ENCODE measurements around the gene MARK3.

MARK3 gene

DNA sequence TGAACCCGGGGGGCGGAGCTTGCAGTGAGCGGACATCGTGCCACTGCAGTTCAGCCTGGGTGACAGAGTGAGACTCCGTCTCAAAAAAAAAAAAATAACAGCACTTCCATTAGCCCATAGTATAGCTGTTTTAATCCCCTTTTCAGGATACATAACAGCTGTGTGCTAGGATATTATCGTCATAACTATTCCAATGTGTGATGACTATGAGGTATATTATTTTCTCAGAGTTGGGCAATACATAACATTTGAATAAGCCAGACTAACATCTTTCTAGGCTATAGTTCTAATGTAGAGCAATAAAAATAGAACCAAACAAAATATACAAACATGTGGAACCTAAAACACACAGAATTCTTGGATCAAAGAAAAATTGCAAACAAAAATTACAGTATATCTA is 57.1 kb downstream of the MARK3 start:
- DNase-seq, result no peak

DNA sequence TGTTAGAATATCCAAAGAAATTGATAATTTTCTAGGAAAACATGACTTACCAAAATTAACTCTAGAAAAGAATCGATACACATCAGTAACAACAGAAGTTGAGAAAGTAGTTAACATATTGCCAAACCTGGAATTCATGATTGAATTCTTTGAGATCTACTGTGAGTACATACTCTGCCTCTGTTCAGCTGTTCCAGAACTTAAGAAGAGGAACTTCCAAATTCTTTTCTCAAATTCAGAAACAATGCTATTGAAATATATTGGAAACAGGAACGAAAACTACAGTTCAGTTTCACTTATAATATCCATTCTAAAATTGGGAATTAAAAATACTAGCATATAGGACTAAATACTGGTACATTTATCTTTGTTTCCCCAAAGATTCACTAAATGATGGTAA is 57.9 kb downstream of the MARK3 start:
- no peak for DNase-seq

DNA sequence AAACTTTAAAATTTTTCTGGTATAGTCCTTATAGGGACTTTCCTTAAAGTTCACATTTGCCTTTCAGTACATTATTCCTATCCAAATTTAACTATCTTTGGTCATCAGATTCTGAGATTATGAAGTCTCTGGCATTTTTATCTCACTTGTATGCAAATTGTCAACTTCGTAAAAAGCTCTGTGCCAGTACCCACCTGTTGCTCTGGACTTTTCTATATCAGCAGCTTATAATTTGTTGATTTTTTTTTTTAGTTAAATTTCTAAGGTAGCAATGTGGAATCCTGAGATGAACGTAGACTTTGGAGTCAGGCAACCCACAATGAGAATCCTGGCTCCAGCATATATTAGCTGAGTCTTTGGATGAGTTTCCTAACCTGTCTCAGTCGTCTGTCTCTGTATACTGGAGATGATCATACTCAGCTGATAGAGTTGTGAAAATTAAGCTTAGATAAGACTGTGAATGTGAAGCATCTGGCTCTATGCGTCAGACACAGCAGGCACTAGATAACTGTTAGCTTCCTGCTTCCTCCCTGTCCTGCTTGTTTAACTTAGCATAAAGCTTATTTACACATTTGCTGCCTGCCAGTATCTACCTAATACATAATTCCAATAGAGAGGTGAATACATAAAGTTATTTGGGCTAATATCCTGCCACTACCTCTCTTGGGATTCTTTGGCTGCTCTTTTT is 59.8 kb downstream of the MARK3 start:
- peak; percentile 8 for DNase-seq

DNA sequence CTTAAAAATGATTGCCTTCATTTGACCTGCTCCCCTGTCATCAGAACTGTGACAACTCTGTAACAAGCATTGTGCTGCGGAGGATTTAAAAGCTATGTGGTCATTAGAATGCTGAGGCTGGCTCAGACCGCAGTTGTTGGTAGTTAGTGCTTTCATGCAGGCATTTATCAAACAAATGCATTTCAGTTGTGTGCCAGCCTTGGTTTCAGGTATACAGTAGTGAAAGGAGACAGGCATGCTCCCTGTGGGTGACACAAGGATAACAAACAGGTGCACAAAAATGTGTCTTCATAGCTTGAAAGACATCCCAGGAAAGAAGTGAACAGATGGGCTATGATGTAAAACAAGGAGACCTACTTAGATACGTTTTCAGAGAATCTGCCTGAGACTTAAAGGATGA is 60.6 kb downstream of the MARK3 start:
- DNase-seq, result peak; percentile 54

DNA sequence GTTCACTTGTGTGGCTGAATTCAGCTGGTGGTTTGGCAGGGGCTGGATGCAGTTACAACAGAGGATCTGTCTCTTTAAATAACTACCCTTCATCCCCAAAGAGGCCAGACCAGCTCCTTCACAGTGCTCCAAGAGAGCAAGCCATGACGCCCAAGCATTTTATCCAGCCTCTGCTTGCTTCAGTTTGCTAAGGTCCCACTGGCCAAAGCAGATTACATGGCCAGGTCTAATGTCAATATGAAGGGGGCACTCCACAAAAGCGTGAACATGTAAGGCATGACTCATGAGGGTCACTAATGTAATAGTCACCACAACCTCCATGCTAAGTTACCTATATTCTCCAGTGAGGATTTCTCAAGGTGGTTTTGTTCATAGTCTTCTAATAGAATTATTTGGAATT is 62.9 kb downstream of the MARK3 start:
- DNase-seq, result no peak

DNA sequence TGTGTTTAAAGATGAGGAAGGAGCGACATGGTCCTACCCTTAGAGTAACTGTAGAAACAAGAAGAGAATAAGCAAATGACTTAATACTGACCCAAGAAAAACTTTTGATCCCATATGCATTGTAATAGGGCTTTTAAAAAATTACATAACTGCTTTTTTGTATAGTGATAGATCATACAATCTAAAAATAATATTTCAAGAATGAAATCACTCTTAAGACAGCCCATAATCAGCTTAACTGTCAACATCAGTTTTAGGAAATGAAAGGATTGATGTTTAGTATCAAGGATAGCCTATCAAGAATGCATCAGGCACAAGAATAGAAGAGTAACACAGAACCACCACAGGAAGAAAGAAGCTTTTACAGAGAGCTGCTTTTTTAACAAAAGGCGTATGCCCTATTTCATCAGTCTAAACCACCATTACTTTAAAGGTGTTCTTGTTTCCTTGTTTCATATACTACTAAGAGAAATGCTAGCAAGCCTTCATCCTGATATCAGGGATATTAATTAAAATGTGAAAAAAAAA is 64.5 kb downstream of the MARK3 start:
- no peak for DNase-seq

DNA sequence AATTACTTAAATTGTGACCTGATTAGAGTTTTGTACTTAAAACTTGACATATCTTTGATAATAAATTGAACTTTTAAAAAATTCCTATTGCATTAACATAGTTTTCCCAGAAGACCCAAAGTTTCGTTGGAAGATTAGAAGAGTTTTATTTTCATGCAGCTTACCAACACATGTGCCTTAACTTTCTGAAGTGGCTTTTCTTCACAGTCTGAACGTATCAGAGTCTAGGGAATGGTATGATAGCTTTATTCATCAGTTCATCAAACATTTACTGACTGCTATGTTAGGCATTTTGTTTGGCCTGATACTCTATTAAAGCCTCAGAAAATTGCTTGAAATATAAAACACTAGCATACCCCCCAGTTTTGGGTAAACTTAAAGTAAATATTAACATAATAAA is 65.2 kb downstream of the MARK3 start:
- no peak for DNase-seq

DNA sequence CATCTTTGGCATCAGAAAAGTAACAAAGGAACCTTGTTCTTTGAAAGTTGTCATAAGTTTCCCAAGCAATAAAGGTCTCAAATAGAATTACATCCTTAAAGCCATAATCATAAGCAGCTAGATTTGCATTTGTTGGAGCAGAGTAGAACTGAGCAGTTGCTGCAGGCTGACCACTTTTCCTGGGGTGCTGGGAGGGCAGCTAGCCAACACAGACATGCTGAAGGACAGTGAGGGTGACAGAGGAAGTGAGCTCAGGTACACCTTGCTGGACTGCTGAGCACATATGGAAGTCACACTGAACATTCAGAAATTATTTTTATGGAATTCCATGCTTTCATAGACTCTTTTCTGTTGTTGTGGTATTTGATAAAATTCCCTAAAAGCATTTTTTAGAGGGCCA is 66.2 kb downstream of the MARK3 start:
- no peak for DNase-seq

DNA sequence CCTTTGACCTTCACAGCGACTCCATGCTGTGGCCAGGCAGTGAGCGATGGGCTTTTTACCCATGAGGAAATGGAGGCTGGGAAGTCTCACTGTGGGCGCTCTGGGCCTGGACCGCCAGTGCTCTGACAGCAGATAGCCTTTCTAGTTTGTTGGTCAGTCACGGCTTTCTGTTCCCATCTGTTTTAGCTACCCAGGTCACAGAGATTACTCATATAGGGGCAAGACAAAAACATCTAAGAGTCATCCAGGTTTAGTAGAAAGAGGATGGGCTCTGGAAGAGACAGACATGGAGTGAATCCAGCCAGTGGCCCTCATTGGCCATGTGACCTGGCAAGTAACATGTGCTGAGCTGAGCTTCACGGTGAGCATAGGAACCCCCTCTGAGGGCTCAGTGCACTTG is 68.6 kb downstream of the MARK3 start:
- no peak for DNase-seq

DNA sequence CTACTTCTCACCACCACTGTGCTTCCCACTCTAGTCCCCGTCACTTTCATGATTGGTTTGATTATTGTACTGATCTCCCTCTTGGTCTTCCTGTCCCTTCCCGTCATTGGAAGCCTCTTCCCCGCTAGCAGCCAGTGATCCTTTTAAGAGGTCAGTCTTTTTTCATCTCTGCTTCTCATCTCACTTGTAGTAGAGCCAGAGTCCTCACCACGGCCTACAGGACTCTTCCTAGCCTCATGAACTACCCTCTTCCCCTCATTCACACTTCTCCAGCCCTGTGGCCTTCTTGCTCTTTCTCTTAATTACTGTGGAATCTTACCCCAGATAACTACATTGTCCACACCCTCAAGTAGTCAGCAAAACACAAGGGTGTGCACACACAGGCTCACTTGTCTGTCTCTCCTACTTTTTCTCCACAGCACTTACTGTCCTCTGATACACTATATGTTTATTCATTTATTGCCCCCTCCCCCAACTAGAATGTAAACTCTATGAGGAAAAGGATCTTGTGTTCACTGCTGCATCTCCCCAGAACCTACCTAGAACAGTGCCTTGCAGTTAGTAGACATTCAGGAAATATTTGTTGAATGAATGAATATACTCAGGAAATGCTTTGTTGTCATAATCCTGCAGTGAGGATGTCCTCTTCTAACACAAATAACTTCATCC is 71.1 kb downstream of the MARK3 start:
- no peak for DNase-seq

DNA sequence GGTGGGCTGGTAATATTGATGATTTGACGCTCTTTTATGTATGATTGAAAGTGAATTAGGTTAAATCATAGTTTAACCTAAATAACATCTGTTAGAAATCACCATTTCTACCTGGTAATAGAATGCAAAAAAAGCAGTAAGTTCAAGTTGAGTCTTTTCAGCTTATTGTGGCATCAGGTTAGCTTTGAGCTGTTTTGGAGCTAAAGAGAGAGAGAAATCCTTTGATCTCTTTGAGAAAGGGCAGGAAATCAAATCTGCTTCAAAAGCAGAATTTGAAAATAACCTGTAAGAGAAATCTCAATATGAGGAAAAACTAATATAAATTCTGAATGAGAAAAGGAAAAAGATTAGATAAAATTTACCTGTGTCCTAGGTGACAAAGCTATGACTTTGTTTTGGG is 75.2 kb downstream of the MARK3 start:
- no peak for DNase-seq

DNA sequence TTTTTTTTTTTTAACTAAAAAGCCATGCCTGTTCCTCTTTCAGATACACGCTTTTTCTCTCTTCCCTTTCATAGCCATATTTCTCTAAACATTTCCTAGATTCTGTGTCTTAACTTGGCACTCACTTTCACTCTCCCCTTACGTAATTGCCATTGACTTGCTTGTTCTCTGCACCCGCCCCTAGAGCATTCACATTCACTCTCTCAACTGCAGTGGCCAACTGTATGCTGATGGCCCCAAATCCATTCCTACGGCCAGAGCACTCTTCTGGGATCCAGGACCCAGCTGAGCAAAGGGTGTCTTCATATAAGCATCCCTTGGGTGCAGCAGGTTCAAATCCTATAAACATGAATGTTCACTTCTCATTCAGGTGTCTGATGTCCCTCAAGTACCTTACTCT is 77.9 kb downstream of the MARK3 start:
- DNase-seq, result no peak

DNA sequence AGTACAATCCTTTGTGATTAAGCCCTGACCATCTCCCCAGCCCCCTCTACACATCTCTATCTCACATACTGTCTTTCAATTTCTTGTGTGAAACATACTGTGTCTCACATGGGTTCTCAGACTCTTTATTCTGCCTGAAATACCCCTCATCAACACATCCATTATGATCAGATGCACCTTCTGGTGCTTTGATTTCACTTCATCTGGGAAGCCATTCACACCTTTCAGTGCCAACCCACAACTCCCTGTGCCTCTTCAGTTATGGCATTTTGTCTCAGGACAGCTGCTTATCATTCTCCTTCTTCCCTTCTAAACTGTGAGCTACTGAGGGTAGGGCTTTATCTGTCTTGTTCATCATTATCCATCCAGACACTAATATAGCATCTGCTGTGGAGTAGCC is 78.6 kb downstream of the MARK3 start:
- no peak for DNase-seq

DNA sequence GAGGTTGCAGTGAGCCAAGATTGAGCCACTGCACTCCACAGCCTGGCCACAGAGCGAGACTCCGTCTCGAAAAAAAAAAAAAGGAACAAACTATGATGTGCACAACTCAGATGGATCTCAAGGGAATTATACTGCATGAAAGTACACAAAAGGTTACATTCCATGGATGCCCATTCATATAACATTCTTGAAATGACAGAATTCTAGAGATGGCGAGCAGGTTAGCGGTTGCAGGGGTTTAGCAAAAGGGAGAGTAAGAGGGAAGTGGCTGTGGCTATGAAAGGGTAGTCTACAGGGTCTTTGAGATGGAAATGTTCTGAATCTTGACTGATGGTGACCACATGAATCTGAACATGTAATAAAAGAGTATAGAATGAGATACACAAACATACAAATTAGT is 87.7 kb downstream of the MARK3 start:
- DNase-seq, result no peak

DNA sequence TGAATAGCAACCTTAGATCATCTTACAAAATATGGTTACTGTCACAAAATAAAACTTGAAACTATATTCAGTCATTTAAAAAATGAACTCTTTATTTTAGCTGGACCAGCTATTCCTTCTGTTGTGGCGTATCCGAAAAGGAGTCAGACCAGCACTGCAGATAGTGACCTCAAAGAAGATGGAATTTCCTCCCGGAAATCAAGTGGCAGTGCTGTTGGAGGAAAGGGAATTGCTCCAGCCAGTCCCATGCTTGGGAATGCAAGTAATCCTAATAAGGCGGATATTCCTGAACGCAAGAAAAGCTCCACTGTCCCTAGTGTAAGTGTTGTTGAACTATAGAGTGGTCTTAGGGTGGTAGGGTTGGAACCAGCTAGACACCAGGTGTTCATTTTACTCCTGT is 89.7 kb downstream of the MARK3 start:
- DNase-seq, result no peak

DNA sequence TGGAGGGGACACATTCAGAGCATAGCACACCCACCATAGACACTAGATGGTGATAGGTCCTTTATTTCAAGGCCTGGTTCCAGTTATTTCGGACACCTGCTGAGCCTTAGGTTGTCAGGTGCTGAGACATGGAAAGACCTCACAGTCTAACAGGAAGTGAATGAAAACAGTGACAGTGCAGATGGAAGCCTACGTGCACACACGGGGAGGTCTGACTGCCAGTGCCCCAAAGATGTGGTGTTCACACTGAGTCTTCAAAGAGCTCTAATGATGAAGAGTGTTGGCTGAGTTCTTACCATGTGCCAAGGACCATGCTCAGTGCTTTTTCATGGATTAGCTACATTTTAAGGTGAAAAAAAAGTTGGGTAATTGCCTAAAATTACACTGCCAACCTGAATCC is 90.8 kb downstream of the MARK3 start:
- no peak for DNase-seq

DNA sequence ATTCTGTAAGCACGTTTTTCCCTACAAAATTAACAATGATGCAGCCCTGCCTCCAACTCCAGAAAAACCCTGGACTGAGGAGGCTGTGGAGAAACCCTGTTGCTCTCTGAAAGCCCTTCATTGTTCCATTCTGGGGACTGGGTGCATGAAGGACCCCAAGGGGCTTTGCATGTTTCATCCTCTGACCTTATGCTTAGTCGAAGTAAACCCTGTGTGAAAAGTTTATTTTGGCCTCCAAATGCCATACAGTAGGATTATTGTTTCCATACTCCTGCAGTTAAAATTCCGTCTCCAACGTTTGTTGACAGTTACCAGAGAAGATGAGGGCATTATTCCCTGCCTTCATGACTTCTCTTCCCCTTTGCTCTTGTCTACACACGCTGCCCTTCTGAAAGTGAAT is 91.4 kb downstream of the MARK3 start:
- DNase-seq, result no peak

DNA sequence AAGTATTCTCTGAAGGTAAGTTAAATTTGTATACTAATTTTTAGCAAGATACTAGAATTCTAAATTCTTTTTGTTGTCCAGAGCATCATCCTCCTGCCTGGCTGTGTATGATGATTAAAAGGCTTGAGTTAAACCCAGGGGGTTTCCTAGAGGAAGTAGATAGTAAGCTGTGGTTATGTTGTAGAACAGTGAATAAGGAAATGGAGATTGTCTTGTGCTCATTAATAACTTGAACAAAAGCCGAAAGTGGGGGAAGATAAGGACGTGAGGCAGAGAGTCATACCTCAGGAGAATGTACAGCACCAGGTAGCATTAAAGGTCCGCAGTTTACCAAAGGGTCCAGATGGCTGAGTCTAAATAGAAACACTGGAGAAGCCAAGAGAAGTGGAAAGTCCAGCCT is 95.4 kb downstream of the MARK3 start:
- DNase-seq, result no peak

DNA sequence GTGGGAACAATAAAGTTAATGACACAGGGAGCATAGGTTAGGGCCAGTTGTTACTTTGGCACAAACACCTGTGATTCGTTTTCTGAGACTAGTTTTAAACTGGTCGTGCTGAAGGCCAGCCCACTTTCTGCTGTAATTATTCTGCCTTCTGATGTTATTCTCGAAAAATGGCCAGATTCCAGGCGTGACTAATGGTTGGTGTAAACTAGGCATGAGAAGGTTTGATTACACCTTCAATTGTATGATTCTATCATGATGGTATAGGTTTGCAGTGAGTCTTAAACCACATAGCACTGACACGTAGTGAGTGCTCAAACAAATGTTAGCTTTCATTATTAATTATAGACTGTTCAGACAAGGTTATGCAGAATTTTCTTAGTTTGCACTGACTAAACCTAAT is 98.4 kb downstream of the MARK3 start:
- no peak for DNase-seq

DNA sequence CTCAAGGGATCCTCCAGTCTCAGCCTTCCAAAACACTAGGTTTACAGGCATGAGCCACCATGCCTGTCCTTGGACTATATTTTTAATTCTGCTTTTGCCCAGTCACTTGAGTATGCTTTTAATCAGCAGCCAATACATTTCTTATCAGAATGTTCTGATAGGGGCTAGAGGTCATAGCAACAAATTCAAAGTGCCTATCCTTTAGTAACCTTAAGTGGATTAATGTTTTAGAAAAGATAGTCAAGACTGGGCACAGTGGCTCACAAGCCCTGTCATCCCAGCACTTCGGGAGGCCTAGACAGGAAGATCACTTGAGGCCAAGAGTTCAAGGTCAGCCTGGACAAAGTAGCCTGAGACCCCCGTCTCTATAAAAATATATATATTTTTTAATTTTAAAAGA is 100.3 kb downstream of the MARK3 start:
- DNase-seq, result no peak

DNA sequence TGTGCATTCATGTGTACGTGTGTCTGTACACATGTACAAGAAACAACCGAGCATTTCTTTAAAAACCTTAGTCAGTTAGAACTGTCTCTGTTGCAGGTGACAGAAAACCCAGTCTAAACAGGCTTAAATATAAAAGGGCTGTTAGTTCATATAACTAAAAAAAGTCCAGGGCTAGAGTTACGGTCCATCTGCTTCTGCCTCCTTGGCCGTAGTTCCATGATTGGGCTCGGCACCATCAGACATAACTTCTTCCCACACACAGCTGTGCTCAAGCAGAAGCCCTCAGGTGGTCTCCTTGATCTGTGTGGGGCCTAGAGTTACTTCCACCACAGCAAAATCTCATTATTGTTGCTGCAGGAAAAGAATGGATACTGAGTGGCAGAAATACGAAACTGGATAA is 102.9 kb downstream of the MARK3 start:
- peak; percentile 76 for DNase-seq

DNA sequence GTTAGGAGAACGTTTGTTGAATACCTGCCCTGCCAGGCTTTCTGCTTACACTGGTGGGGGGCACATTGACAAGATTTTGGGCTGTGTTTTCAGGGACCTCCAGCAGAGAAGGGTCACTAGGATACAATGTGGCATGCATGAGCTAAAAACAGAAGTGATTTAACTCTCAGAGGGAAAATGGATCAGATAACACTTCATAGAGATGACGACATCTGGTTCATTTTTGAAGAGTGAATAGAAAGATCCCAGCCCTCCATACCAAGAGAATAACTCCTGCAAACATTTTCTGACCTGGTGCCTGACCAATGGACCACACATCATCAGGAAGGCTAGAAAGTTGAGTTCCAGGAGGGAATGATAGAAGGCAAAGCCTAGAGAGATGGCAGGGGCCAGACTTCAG is 103.7 kb downstream of the MARK3 start:
- DNase-seq, result peak; percentile 64

DNA sequence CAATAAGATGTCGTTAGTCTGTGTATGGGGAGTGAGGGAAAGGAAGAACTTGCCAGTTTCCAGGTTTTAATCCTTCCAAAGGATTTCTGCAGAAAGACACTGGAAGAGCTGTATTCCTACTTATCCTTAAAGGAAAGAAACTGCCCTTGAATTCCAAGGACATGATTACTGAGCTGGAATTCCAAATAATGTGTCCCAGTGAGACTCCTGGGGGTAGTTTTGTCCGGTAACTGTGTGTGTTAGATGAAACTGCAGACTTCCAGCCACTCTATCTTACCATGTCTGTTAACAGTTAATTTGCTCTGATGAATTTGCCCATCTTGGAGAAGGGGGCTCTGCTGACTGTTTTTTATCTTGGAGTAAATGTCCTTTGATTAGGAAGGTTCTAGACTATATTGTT is 104.4 kb downstream of the MARK3 start:
- no peak for DNase-seq

DNA sequence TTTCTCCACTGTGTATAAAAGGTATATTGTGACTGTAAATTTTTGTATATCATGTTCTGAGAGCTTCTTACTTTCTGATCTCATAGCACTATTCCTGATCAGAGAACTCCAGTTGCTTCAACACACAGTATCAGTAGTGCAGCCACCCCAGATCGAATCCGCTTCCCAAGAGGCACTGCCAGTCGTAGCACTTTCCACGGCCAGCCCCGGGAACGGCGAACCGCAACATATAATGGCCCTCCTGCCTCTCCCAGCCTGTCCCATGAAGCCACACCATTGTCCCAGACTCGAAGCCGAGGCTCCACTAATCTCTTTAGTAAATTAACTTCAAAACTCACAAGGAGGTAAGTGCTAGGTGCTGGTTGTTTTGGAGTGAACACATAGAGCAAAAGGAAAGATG is 106.5 kb downstream of the MARK3 start:
- DNase-seq, result no peak

Data from NCI-H2171 treated with DMSO at 0.1 percent for 48 hours (cell line).